GM23338 (cell line): ENCODE measurements around the gene DDR2. TPM values are rescaled to one million over a fixed set of nuclear protein-coding genes. Genes with fewer than 3 reads are reported as not detected.

Experiments
- ATAC-seq: fragments of 200-7000 bp; cut with Tn5 transposase; 3 replicates; pipeline ENCODE4 v1.9.1; 2020
- DNase-seq: peaks from one replicate; pipeline ENCODE4 v3.0.0-alpha.2; 2015; ENCODE audit warnings: low spot score
- H2AFZ ChIP-seq: fragments of 200-600 bp; sonication (generic); 2 replicates; pipeline ENCODE4 v1.8.0; 2016; ENCODE audit warnings: antibody characterized with exemption, mild to moderate bottlenecking, moderate library complexity
- H3F3A ChIP-seq: fragments of 200-600 bp; sonication (generic); replicated peaks from 2 replicates; pipeline ENCODE4 v1.8.0; 2017; ENCODE audit warnings: antibody characterized with exemption, mixed run types, low read depth
- H3K27ac ChIP-seq: fragments of 200-600 bp; sonication (generic); 2 replicates; pipeline ENCODE4 v1.6.1; 2016; ENCODE audit warnings: low read depth
- H3K27me3 ChIP-seq: fragments of 200-600 bp; sonication (generic); 2 replicates; pipeline ENCODE4 v1.8.0; 2016; ENCODE audit warnings: mild to moderate bottlenecking, mixed run types, moderate library complexity; ENCODE audit not compliant: insufficient read depth
- H3K36me3 ChIP-seq: fragments of 200-600 bp; sonication (generic); 2 replicates; pipeline ENCODE4 v1.8.0; 2016; ENCODE audit warnings: mild to moderate bottlenecking; ENCODE audit not compliant: insufficient read depth
- H3K4me1 ChIP-seq: fragments of 200-600 bp; sonication (generic); 2 replicates; pipeline ENCODE4 v1.8.0; 2016; ENCODE audit warnings: mild to moderate bottlenecking, moderate library complexity; ENCODE audit not compliant: insufficient read depth
- H3K4me2 ChIP-seq: fragments of 200-600 bp; sonication (generic); 2 replicates; pipeline ENCODE4 v1.7.1; 2017; ENCODE audit warnings: mixed run types
- H3K4me3 ChIP-seq: fragments of 200-600 bp; sonication (generic); 2 replicates; pipeline ENCODE4 v1.6.1; 2016; ENCODE audit warnings: mixed run types
- H3K79me2 ChIP-seq: fragments of 200-600 bp; sonication (generic); replicated peaks from 2 replicates; pipeline ENCODE4 v1.8.0; 2017; ENCODE audit warnings: mild to moderate bottlenecking; ENCODE audit not compliant: insufficient read depth
- H3K9me2 ChIP-seq: fragments of 200-600 bp; sonication (generic); 2 replicates; pipeline ENCODE4 v1.8.0; 2017; ENCODE audit not compliant: insufficient read depth
- H4K20me1 ChIP-seq: fragments of 200-600 bp; sonication (generic); replicated peaks from 2 replicates; pipeline ENCODE4 v1.8.0; 2017; ENCODE audit warnings: mild to moderate bottlenecking; ENCODE audit not compliant: insufficient read depth
- H3K27ac Mint-ChIP-seq: 2 replicates; pipeline ENCODE4 v1.8.0; 2020; ENCODE audit warnings: inconsistent platforms, mild to moderate bottlenecking, moderate library complexity, mixed read lengths
- H3K27me3 Mint-ChIP-seq: 3 replicates; pipeline ENCODE4 v1.8.0; 2022; ENCODE audit warnings: low read depth, mild to moderate bottlenecking, moderate library complexity, mixed read lengths, inconsistent platforms; ENCODE audit not compliant: insufficient read depth, poor library complexity
- H3K36me3 Mint-ChIP-seq: 3 replicates; pipeline ENCODE4 v1.8.0; 2021; ENCODE audit warnings: low read depth, mild to moderate bottlenecking, inconsistent platforms, moderate library complexity, mixed read lengths
- H3K4me1 Mint-ChIP-seq: 3 replicates; pipeline ENCODE4 v1.8.0; 2020; ENCODE audit warnings: mild to moderate bottlenecking, inconsistent platforms, mixed read lengths
- H3K4me3 Mint-ChIP-seq: 3 replicates; pipeline ENCODE4 v1.8.0; 2021; ENCODE audit warnings: moderate library complexity, mild to moderate bottlenecking, inconsistent platforms, mixed read lengths
- H3K9me3 Mint-ChIP-seq: 3 replicates; pipeline ENCODE4 v1.8.0; 2020; ENCODE audit warnings: moderate library complexity, mild to moderate bottlenecking, inconsistent platforms, mixed read lengths
- CREB1 ChIP-seq: fragments of 250-450 bp; sonication (Bioruptor Pico); IDR thresholded peaks from 2 replicates; pipeline ENCODE4 v1.5.0; 2020; ENCODE audit warnings: low read depth, mild to moderate bottlenecking, moderate library complexity
- CTCF ChIP-seq, 2 experiments: fragments of 200-600 bp in 1 of 2; sonication (generic) in 1 of 2; conservative IDR thresholded peaks; 2 replicates each; pipeline versions ENCODE4 v1.5.1 to v1.6.1; 2016 to 2017; ENCODE audit warnings: antibody characterized with exemption in 2 of 2, low read depth in 2 of 2, mild to moderate bottlenecking in 2 of 2, moderate library complexity in 1 of 2
- ETS1 ChIP-seq: IDR thresholded peaks from 2 replicates; pipeline ENCODE4 v1.6.1; 2016; ENCODE audit warnings: antibody characterized with exemption
- EZH2 ChIP-seq: fragments of 200-600 bp; sonication (generic); IDR thresholded peaks from one replicate; pipeline ENCODE4 v1.8.0; 2017; ENCODE audit warnings: antibody characterized with exemption, mild to moderate bottlenecking, low read depth; ENCODE audit not compliant: unreplicated experiment
- EZH2phosphoT487 ChIP-seq: fragments of 200-600 bp; sonication (generic); IDR thresholded peaks from one replicate; pipeline ENCODE4 v1.8.1; 2018; ENCODE audit warnings: antibody characterized with exemption; ENCODE audit not compliant: unreplicated experiment
- JUNB ChIP-seq: IDR thresholded peaks from one replicate; pipeline ENCODE4 v1.6.1; 2016; ENCODE audit warnings: antibody characterized with exemption; ENCODE audit not compliant: unreplicated experiment
- NANOG ChIP-seq: IDR thresholded peaks from 2 replicates; pipeline ENCODE4 v1.6.1; 2016; ENCODE audit warnings: antibody characterized with exemption, borderline replicate concordance
- POLR2AphosphoS5 ChIP-seq: IDR thresholded peaks from 2 replicates; pipeline ENCODE4 v1.6.1; 2016; ENCODE audit warnings: antibody characterized with exemption, low read depth
- REST ChIP-seq: IDR thresholded peaks from one replicate; pipeline ENCODE4 v1.6.1; 2018; ENCODE audit warnings: antibody characterized with exemption; ENCODE audit not compliant: unreplicated experiment
- STAT1 ChIP-seq: IDR thresholded peaks from one replicate; pipeline ENCODE4 v1.6.1; 2016; ENCODE audit warnings: antibody characterized with exemption; ENCODE audit not compliant: unreplicated experiment
- ZNF114 ChIP-seq: fragments of 250-450 bp; sonication (Bioruptor Pico); IDR thresholded peaks from 2 replicates; pipeline ENCODE4 v1.5.0; 2020; ENCODE audit warnings: mild to moderate bottlenecking, moderate library complexity
- ZNF331 ChIP-seq: fragments of 250-450 bp; sonication (Bioruptor Pico); IDR thresholded peaks from 2 replicates; pipeline ENCODE4 v1.5.0; 2020; ENCODE audit warnings: low read depth, mild to moderate bottlenecking, moderate library complexity
- ZNF462 ChIP-seq: fragments of 250-450 bp; sonication (Bioruptor Pico); IDR thresholded peaks from 2 replicates; pipeline ENCODE4 v1.5.0; 2020; ENCODE audit warnings: mild to moderate bottlenecking, moderate library complexity
- polyA plus RNA-seq: library from polyadenylated mRNA; unstranded; fragments of >200 nt; fragmentation: Nextera tagmentation; extraction: Ambion mirVana; gene quantifications from 2 replicates; pipeline ENCODE4 v1.2.1, GENCODE V29; 2016
- total RNA-seq: library from RNA; depleted of rRNA; stranded (reverse); fragments of >200 nt; shearing (Covaris generic); gene quantifications from 2 replicates; pipeline ENCODE4 v1.2.3, GENCODE V29; 2014

The DDR2 gene
- total and polyA plus RNA-seq, 2 experiments from 2014 or later, result 0.66 to 1.8 TPM

- ATAC-seq (no peak), DNase-seq (no peak)
- no peaks in the 10 kb centered on the region for H3K9me3 Mint-ChIP-seq
- H3K4me3 ChIP-seq, result no peak overlapping the region
- H3K4me3 Mint-ChIP-seq, result no peak overlapping the region
- H3K27ac Mint-ChIP-seq, result no peak overlapping the region
- H3F3A ChIP-seq, result no peaks in the 10 kb centered on the region
- H3K36me3 Mint-ChIP-seq, result no peaks in the 10 kb centered on the region
- no peaks in the 10 kb centered on the region; the same call in 1 of the 2 replicates for H3K9me2 ChIP-seq
- H3K27me3 Mint-ChIP-seq, result no peaks in the 10 kb centered on the region
- no peaks in the 10 kb centered on the region for H3K79me2 ChIP-seq
- H3K36me3 ChIP-seq, result no peaks in the 10 kb centered on the region
- no peaks in the 10 kb centered on the region for H3K4me1 Mint-ChIP-seq
- TF ChIP-seq ETS1, result no peak
- TF ChIP-seq REST, result no peak
- TF ChIP-seq STAT1, result no peak
- no peak for TF ChIP-seq ZNF331
- TF ChIP-seq JUNB, result no peak
- TF ChIP-seq NANOG, result no peak
- no peak for TF ChIP-seq CREB1
- TF ChIP-seq CTCF (conservative IDR thresholded peaks at IDR 0.05; ENCODE audit: low read depth in 2 of 2), result no peak
- TF ChIP-seq POLR2AphosphoS5, result no peak
- TF ChIP-seq ZNF462 (CRISPR knock-in tag), result no peak
- TF ChIP-seq EZH2phosphoT487, result no peak
- TF ChIP-seq EZH2, result no peak
- no peak for TF ChIP-seq ZNF114 (CRISPR knock-in tag)
- no peak overlapping the region for H2AFZ ChIP-seq
- H3K27ac ChIP-seq, result no peak overlapping the region
- no peak overlapping the region for H3K4me2 ChIP-seq
- H3K4me1 ChIP-seq, result no peaks in the 10 kb centered on the region
- H4K20me1 ChIP-seq, result no peaks in the 10 kb centered on the region
- no peaks in the 10 kb centered on the region for H3K27me3 ChIP-seq
Observed at GRCh38 chr1:162706003-162706402, 73.7 kb downstream of the DDR2 start.
